K562 (cell line): Measurements from ENCODE around the gene MATK. TPM values are rescaled to one million over a fixed set of nuclear protein-coding genes. Genes with fewer than 3 reads are reported as not detected.

ENCODE experiments used
- ATAC-seq: fragments of 200-7000 bp; cut with Tn5 transposase; 3 replicates; pipeline ENCODE4 v1.9.1; 2020; ENCODE audit warnings: moderate library complexity
- BruUV-seq: library from RNA; stranded (reverse); fragments of 400-500 nt; replicated peaks from 2 replicates; lab custom pipeline; 2021; lab: Mats Ljungman, UMichigan
- CTCF ChIA-PET: fragments of 300-600 bp; formaldehyde crosslinking; extraction: SDS; loops from one replicate; lab custom pipeline; 2021; ENCODE audit warnings: low intra/inter-chr PET ratio; lab: Yijun Ruan, JAX
- POLR2A ChIA-PET: fragments of 300-600, 350-650 bp; sonication (Branson Sonifier 250); formaldehyde crosslinking; extraction: SDS; loops from one replicate; lab custom pipeline; 2021; ENCODE audit warnings: antibody characterized with exemption, inconsistent platforms; lab: Yijun Ruan, JAX
- DNase-seq, 4 experiments: peaks; one replicate each; pipeline versions ENCODE4 v3.0.0 to v3.0.0-alpha.2; 2011 to 2018; ENCODE audit warnings: low spot score in 3 of 4, mixed read lengths in 3 of 4; ENCODE audit errors: extremely low read depth in 1 of 4
- FAIRE-seq: peaks from 2 replicates; lab custom pipeline; 2011; peaks lifted over from hg19 to GRCh38; lab: Jason Lieb, UNC
- H2AFZ ChIP-seq: 2 replicates; pipeline ENCODE4 v1.6.0; 2011; ENCODE audit warnings: low read depth, low read length, control low read depth, inconsistent platforms
- H3K27ac ChIP-seq: fragments of 200-600 bp; 3 replicates; pipeline ENCODE4 v1.8.0; 2011; ENCODE audit warnings: low read depth, mild to moderate bottlenecking, control low read depth, inconsistent platforms, low read length, moderate library complexity, mixed read lengths; ENCODE audit errors: extremely low read depth
- H3K27me3 ChIP-seq, 2 experiments: fragments of 300-600 bp in 1 of 2; 2 replicates in 1 of 2; 3 replicates in 1 of 2; pipeline versions ENCODE4 v1.6.0 to v1.8.0; 2011; ENCODE audit warnings: inconsistent platforms in 2 of 2, low read length in 2 of 2, mild to moderate bottlenecking in 1 of 2, mixed read lengths in 1 of 2, moderate library complexity in 1 of 2; ENCODE audit not compliant: control insufficient read depth in 2 of 2, insufficient read depth in 2 of 2
- H3K36me3 ChIP-seq: fragments of 300-600 bp; 3 replicates; pipeline ENCODE4 v1.8.0; 2011; ENCODE audit warnings: mild to moderate bottlenecking, low read length, inconsistent platforms; ENCODE audit not compliant: control insufficient read depth, insufficient read depth
- H3K4me1 ChIP-seq, 2 experiments: fragments of 200-600 bp in 1 of 2; replicated peaks in 1 of 2; 2 replicates in 1 of 2; 3 replicates in 1 of 2; pipeline versions ENCODE4 v1.5.1 to v1.8.0; 2011; ENCODE audit warnings: inconsistent platforms in 2 of 2, low read length in 2 of 2, mild to moderate bottlenecking in 1 of 2, mixed read lengths in 1 of 2, moderate library complexity in 1 of 2; ENCODE audit not compliant: control insufficient read depth in 2 of 2, insufficient read depth in 2 of 2
- H3K4me2 ChIP-seq: 2 replicates; pipeline ENCODE4 v1.6.1; 2011; ENCODE audit warnings: low read length, control low read depth, inconsistent platforms, mixed read lengths; ENCODE audit not compliant: insufficient read depth
- H3K4me3 ChIP-seq: fragments of 200-600 bp; sonication (generic), shearing (Covaris generic); 2 replicates; pipeline ENCODE4 v1.5.1; 2016; ENCODE audit warnings: control low read depth, inconsistent platforms
- H3K79me2 ChIP-seq: fragments of 200-600 bp; 3 replicates; pipeline ENCODE4 v1.8.0; 2011; ENCODE audit warnings: low read length, inconsistent platforms; ENCODE audit not compliant: control insufficient read depth, insufficient read depth
- H3K9ac ChIP-seq, 2 experiments: 2 replicates each; pipeline versions ENCODE4 v1.6.0 to v1.6.1; 2011; ENCODE audit warnings: low read depth in 2 of 2, low read length in 2 of 2, control low read depth in 1 of 2, inconsistent platforms in 1 of 2, mild to moderate bottlenecking in 1 of 2, mixed read lengths in 1 of 2; ENCODE audit not compliant: insufficient read depth in 1 of 2
- H3K9me1 ChIP-seq: one replicate; pipeline ENCODE4 v1.6.0; 2011; ENCODE audit warnings: inconsistent platforms, mild to moderate bottlenecking, low read length, moderate library complexity; ENCODE audit not compliant: control insufficient read depth, insufficient read depth
- H3K9me3 ChIP-seq: replicated peaks from 2 replicates; pipeline ENCODE4 v1.5.1; 2011; ENCODE audit warnings: low read depth, low read length, inconsistent platforms; ENCODE audit not compliant: control insufficient read depth, insufficient read depth
- H4K20me1 ChIP-seq: replicated peaks from 2 replicates; pipeline ENCODE4 v1.6.1; 2011; ENCODE audit warnings: low read length, inconsistent platforms, mixed read lengths; ENCODE audit not compliant: control insufficient read depth, insufficient read depth
- FOXP1 ChIP-seq: sonication (generic); formaldehyde crosslinking; IDR thresholded peaks from 2 replicates; pipeline ENCODE4 v1.8.0; 2022; ENCODE audit warnings: mild to moderate bottlenecking, missing genetic modification reagents
- JUN ChIP-seq, 2 experiments: sonication (generic) in 1 of 2; formaldehyde crosslinking in 1 of 2; IDR thresholded peaks; 2 replicates each; pipeline versions ENCODE4 v1.6.1 to v1.8.0; 2012 to 2022; ENCODE audit warnings: borderline replicate concordance in 2 of 2, mild to moderate bottlenecking in 2 of 2, improper control_type of control experiment in 1 of 2, low read depth in 1 of 2, low read length in 1 of 2, missing genetic modification reagents in 1 of 2
- PHF20 ChIP-seq: fragments of 450-650 bp; IDR thresholded peaks from 2 replicates; pipeline ENCODE4 v1.6.1; 2018; ENCODE audit not compliant: partially characterized antibody
- SRSF9 ChIP-seq: fragments of 200-400 bp; formaldehyde crosslinking; IDR thresholded peaks from 2 replicates; pipeline ENCODE4 v1.6.1; 2017; ENCODE audit warnings: low read depth, low read length, borderline replicate concordance
- ZKSCAN8 ChIP-seq: fragments of 200-800 bp; sonication (Bioruptor generic); IDR thresholded peaks from 2 replicates; pipeline ENCODE4 v1.6.1; 2016; ENCODE audit warnings: missing genetic modification characterization, missing compliant biosample characterization
- ZNF175 ChIP-seq: fragments of 200-800 bp; sonication (Bioruptor generic); IDR thresholded peaks from 2 replicates; pipeline ENCODE4 v1.6.1; 2016; ENCODE audit warnings: low read depth, mild to moderate bottlenecking, missing genetic modification characterization, missing compliant biosample characterization
- WGBS: fragments of 100-300 bp; shearing (Covaris generic); methylation state at CpG from one replicate; pipeline ENCODE4 v1.1.6; 2016; ENCODE audit warnings: low coverage, mixed read lengths; ENCODE audit not compliant: insufficient coverage; ENCODE audit errors: missing lambda C conversion rate; 5-methylcytosine and 5-hydroxymethylcytosine counted together
- in situ Hi-C: fragments of 300-500 bp; cut with MboI; formaldehyde crosslinking; loops from 4 replicates; pipeline ENCODE4 v1.15.0; 2018; ENCODE audit warnings: inconsistent platforms, mixed read lengths
- intact Hi-C: fragments of 100-400 bp; cut with micrococcal nuclease; formaldehyde crosslinking; loops from 2 replicates; pipeline ENCODE4 v1.14.2; 2022
- polyA plus RNA-seq, 8 experiments: library from polyadenylated mRNA; depleted of rRNA in 4 of 8; stranded (reverse) in 5 of 8; unstranded in 3 of 8; fragments of >200 nt; fragmentation: Nextera tagmentation in 2 of 8; fragmentation: Illumina TruSeq in 1 of 8; extraction: Ambion mirVana in 2 of 8; extraction: Trizol in 1 of 8; gene quantifications; 2 replicates each; pipeline versions ENCODE4 v1.2.1 to v1.2.3, GENCODE V29; 2011 to 2014; ENCODE audit warnings: inconsistent platforms in 1 of 8, missing spikeins in 1 of 8
- total RNA-seq, 7 experiments: library from RNA; depleted of rRNA in 6 of 7; stranded (reverse); fragments of >200 nt in 6 of 7; fragmentation: Illumina TruSeq in 2 of 7; extraction: Trizol in 2 of 7; gene quantifications; 2 replicates each; pipeline versions ENCODE4 v1.2.1 to v1.2.3, GENCODE V29; 2011 to 2021; ENCODE audit warnings: low replicate concordance in 1 of 7
- TF ChIP-seq, protein P1 (sequence below): fragments of 450-650 bp; formaldehyde crosslinking; IDR thresholded peaks from 2 replicates; pipeline ENCODE4 v1.4.0; 2020; ENCODE audit warnings: mild to moderate bottlenecking, moderate library complexity
- TF ChIP-seq, protein P2 (sequence below): fragments of 250-450 bp; sonication (Bioruptor Pico); IDR thresholded peaks from 2 replicates; pipeline ENCODE4 v1.8.0; 2021; ENCODE audit warnings: moderate library complexity, mild to moderate bottlenecking, inconsistent platforms
- TF ChIP-seq, protein P3 (sequence below), 3 experiments: fragments of 200-800 bp in 1 of 3; fragments of 250-450 bp in 1 of 3; fragments of 450-650 bp in 1 of 3; sonication (Bioruptor Pico) in 1 of 3; sonication (Bioruptor generic) in 1 of 3; formaldehyde crosslinking in 1 of 3; IDR thresholded peaks; 2 replicates each; pipeline versions ENCODE4 v1.6.1 to v1.8.0; 2016 to 2022; ENCODE audit warnings: mild to moderate bottlenecking in 2 of 3, missing genetic modification characterization in 2 of 3, missing compliant biosample characterization in 1 of 3, moderate library complexity in 1 of 3

Gene MATK
- total and polyA plus RNA-seq, 9 of the 15 experiments (the other 6 are each of a cell fraction or from before 2014, with no cell fraction given): 0.08 to 41.5 (median 21.4) TPM

DNA sequence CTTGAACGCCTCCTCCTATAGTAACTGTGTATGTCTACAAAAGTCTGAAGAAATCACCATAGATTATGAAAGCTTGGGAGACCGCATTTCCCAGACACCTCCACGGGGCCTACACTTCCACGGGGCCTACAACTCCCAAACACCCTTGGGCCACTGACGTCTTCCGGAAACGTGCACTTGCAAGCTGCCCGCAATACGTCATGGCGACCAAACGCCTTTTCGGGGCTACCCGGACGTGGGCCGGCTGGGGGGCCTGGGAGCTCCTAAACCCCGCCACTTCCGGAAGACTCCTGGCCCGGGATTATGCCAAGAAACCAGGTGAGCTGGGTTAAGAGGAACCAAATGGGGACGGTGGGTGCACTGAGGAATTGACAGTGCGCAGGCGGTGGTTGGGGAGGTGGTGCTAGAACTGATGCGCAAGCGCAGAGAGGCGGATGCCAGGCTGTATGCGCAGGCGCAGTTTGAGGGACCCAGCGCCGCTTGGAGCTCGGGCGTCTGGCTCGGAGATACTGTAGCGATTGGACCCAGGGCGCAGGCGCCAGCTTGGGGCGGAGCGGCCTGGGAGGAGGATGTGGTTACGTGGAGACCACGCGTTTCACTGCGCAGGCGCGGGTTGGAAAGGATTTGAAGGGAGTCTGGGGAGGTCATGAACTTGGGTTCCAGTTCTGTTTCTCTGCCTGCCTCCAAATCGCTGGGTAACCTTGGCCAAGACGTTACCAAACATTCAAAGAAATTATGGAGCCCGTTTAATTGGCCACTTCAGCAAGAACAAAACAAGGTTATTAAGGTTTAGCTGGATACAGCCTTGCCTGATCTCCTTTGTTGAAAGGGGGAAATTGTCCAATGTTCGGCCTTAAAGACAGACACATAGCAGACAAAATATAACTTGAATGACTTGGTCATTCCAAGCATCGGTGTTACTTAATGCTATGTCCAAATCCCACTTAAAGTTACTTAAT lies 23.4 kb downstream of the MATK start, which contains the start of gene MRPL54 (continued):
- peak; percentile 33 for TF ChIP-seq PHF20
- no peak for TF ChIP-seq SRSF9
- TF ChIP-seq, all 486 proteins: peak for 141

DNA sequence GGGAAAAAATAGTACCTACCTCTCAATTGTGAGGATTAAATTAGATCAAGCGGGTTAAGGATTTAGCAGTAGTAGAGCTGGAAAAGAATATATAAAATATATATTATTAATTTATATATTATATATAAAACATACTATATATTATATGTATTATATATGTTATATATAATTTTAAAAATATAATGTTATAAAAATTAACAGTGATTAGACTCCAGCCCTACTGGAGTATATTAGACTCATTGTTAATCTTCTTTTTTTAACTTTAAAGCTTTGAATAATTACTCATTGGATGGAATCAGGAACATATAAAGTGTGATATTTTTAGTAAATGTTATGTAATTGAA lies 24.1 kb downstream of the MATK start:
- H2AFZ ChIP-seq: peak overlapping the region; percentile 100
- WGBS: 40% methylated on average over 1 of the region's 1 CpG
- intact Hi-C loops (loop anchor here (2.0 kb wide), 1 partner anchor 41 kb away; no protein-coding TSS in a partner anchor), in situ Hi-C loops (no loop called here)
- no peak for DNase-seq
- no peak for FAIRE-seq
- no peaks in the 10 kb centered on the region for H3K9me1 ChIP-seq
- peaks cover 8 to 30% of the 10 kb centered on the region in 2 experiments; a peak in 4 of 5 replicates for H3K4me1 ChIP-seq
- no peaks in the 10 kb centered on the region for H3K9me3 ChIP-seq
- peak overlapping the region; percentile 97 for H3K4me2 ChIP-seq
- ChIA-PET POLR2A (interaction anchor here (0.6 to 4.0 kb wide), 18 partner anchors 9 to 390 kb away, joined by 3 to 48 read pairs (median 4); partner anchors contain the start of genes EEF2 and RAX2), CTCF (no interaction called here)
- peak overlapping the region; percentile 99 for H3K27ac ChIP-seq
- no peak for ATAC-seq
- peak overlapping the region; percentile 97 to 100; a peak in 3 of 4 replicates for H3K9ac ChIP-seq
- peak overlapping the region; percentile 100 for H3K4me3 ChIP-seq
- H3K27me3 ChIP-seq: no peaks in the 10 kb centered on the region
- BruUV-seq: no TSS peak
- H4K20me1 ChIP-seq: no peaks in the 10 kb centered on the region
- peaks cover 26% of the 10 kb centered on the region for H3K79me2 ChIP-seq
- peaks cover 36% of the 10 kb centered on the region; the same call in 2 of the 3 replicates for H3K36me3 ChIP-seq
- 0 out of 2 replicates have a peak, but pooled peaks have one; percentile 29 for TF ChIP-seq ZKSCAN8
- TF ChIP-seq ZNF175: peak; percentile 87
- TF ChIP-seq, protein P1, sequence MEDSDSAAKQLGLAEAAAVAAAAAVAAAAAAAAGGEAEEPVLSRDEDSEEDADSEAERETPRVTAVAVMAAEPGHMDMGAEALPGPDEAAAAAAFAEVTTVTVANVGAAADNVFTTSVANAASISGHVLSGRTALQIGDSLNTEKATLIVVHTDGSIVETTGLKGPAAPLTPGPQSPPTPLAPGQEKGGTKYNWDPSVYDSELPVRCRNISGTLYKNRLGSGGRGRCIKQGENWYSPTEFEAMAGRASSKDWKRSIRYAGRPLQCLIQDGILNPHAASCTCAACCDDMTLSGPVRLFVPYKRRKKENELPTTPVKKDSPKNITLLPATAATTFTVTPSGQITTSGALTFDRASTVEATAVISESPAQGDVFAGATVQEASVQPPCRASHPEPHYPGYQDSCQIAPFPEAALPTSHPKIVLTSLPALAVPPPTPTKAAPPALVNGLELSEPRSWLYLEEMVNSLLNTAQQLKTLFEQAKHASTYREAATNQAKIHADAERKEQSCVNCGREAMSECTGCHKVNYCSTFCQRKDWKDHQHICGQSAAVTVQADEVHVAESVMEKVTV: no peak; the same call in 1 of the 2 replicates
- TF ChIP-seq, protein P2, sequence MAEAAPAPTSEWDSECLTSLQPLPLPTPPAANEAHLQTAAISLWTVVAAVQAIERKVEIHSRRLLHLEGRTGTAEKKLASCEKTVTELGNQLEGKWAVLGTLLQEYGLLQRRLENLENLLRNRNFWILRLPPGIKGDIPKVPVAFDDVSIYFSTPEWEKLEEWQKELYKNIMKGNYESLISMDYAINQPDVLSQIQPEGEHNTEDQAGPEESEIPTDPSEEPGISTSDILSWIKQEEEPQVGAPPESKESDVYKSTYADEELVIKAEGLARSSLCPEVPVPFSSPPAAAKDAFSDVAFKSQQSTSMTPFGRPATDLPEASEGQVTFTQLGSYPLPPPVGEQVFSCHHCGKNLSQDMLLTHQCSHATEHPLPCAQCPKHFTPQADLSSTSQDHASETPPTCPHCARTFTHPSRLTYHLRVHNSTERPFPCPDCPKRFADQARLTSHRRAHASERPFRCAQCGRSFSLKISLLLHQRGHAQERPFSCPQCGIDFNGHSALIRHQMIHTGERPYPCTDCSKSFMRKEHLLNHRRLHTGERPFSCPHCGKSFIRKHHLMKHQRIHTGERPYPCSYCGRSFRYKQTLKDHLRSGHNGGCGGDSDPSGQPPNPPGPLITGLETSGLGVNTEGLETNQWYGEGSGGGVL (CRISPR knock-in tag): no peak
- no peak for TF ChIP-seq FOXP1 (CRISPR knock-in tag)
- no peak for TF ChIP-seq JUN (IDR thresholded peaks at IDR 0.05; ENCODE audit: borderline replicate concordance, low read depth, low read length)
- TF ChIP-seq JUN (CRISPR knock-in tag; IDR thresholded peaks at IDR 0.05; ENCODE audit: borderline replicate concordance): no peak
- TF ChIP-seq, protein P3, sequence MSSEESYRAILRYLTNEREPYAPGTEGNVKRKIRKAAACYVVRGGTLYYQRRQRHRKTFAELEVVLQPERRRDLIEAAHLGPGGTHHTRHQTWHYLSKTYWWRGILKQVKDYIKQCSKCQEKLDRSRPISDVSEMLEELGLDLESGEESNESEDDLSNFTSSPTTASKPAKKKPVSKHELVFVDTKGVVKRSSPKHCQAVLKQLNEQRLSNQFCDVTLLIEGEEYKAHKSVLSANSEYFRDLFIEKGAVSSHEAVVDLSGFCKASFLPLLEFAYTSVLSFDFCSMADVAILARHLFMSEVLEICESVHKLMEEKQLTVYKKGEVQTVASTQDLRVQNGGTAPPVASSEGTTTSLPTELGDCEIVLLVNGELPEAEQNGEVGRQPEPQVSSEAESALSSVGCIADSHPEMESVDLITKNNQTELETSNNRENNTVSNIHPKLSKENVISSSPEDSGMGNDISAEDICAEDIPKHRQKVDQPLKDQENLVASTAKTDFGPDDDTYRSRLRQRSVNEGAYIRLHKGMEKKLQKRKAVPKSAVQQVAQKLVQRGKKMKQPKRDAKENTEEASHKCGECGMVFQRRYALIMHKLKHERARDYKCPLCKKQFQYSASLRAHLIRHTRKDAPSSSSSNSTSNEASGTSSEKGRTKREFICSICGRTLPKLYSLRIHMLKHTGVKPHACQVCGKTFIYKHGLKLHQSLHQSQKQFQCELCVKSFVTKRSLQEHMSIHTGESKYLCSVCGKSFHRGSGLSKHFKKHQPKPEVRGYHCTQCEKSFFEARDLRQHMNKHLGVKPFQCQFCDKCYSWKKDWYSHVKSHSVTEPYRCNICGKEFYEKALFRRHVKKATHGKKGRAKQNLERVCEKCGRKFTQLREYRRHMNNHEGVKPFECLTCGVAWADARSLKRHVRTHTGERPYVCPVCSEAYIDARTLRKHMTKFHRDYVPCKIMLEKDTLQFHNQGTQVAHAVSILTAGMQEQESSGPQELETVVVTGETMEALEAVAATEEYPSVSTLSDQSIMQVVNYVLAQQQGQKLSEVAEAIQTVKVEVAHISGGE (CRISPR knock-in tag; IDR thresholded peaks at IDR 0.05): peak in 1 of 3 experiments; percentile 94; a peak in 2 of 6 replicates
